ENCODE results near the gene NEGR1.

DNA sequence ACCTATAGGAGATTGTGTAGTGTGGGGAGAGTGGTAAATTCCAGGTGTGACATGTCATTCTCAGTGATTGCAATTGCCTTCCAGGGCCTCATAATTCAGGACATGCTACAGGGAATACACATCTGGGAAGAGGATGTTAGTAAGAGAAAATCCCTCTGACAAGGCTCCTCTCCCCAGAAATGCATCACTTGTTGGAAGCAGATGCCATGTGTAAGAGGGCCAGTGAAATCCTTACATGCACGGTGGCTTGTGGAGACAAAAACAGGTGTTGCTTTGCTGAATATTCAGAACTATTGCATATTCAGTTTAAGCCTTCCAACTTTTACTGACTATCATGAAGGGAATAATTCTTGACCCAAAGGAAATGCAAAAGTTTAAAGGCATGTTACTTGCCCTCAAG is 503.4 kb downstream of the NEGR1 start:
- TF ChIP-seq, protein P1, sequence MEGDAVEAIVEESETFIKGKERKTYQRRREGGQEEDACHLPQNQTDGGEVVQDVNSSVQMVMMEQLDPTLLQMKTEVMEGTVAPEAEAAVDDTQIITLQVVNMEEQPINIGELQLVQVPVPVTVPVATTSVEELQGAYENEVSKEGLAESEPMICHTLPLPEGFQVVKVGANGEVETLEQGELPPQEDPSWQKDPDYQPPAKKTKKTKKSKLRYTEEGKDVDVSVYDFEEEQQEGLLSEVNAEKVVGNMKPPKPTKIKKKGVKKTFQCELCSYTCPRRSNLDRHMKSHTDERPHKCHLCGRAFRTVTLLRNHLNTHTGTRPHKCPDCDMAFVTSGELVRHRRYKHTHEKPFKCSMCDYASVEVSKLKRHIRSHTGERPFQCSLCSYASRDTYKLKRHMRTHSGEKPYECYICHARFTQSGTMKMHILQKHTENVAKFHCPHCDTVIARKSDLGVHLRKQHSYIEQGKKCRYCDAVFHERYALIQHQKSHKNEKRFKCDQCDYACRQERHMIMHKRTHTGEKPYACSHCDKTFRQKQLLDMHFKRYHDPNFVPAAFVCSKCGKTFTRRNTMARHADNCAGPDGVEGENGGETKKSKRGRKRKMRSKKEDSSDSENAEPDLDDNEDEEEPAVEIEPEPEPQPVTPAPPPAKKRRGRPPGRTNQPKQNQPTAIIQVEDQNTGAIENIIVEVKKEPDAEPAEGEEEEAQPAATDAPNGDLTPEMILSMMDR (conservative IDR thresholded peaks at IDR 0.05; ENCODE audit: low read length): no peak
- TF ChIP-seq EZH2phosphoT487 (IDR thresholded peaks at IDR 0.05; ENCODE audit: borderline replicate concordance): no peak

All from Loucy (cell line).